B cell (primary cell): Measurements from ENCODE around the gene DNAH12. TPM values are rescaled to one million over a fixed set of nuclear protein-coding genes. Genes with fewer than 3 reads are reported as not detected.
"Not testable (repeated sequence)": the region's sequence is repeated elsewhere in the genome, so short reads cannot be mapped to it uniquely, and the experiment has no call there.

Source experiments
- ATAC-seq: fragments of 200-7000 bp; cut with Tn5 transposase; one replicate; pipeline ENCODE4 v1.10.0; 2021; ENCODE audit warnings: low read depth, mild to moderate bottlenecking, moderate number of reproducible peaks, moderate library complexity
- CTCF ChIA-PET: fragments of 350-600 bp; sonication (Branson Sonifier 250); formaldehyde crosslinking; loops from one replicate; lab custom pipeline; 2021; ENCODE audit warnings: antibody characterized with exemption, inconsistent platforms; lab: Charles Lee
- POLR2A ChIA-PET: fragments of 350-600 bp; sonication (Branson Sonifier 250); formaldehyde crosslinking; loops from one replicate; lab custom pipeline; 2021; ENCODE audit warnings: antibody characterized with exemption; lab: Charles Lee
- DNase-seq: peaks from one replicate; pipeline ENCODE4 v3.0.0; 2013
- H2AFZ ChIP-seq: 2 replicates; pipeline ENCODE4 v1.6.1; 2012; ENCODE audit warnings: mild to moderate bottlenecking, low read depth, low read length; ENCODE audit not compliant: insufficient read depth, poor library complexity, severe bottlenecking
- H3K27ac ChIP-seq, 2 donors: 1 replicate in 1 of 2; 2 replicates in 1 of 2; pipeline ENCODE4 v1.5.1; 2012 to 2013; ENCODE audit warnings: low read length in 2 of 2, mild to moderate bottlenecking in 2 of 2, moderate library complexity in 1 of 2
- H3K27me3 ChIP-seq, 4 experiments: fragments of 200-600 bp in 1 of 4; sonication (generic) in 1 of 4; replicated peaks in 1 of 4; 1 replicate in 2 of 4; 2 replicates in 2 of 4; pipeline versions ENCODE4 v1.6.1 to v1.7.0; 2013 to 2016; ENCODE audit warnings: low read length in 3 of 4, mild to moderate bottlenecking in 2 of 4, mixed read lengths in 1 of 4, moderate library complexity in 1 of 4; ENCODE audit not compliant: insufficient read depth in 4 of 4, control insufficient read depth in 3 of 4; ENCODE audit errors: control extremely low read depth in 1 of 4
- H3K36me3 ChIP-seq, 2 experiments: replicated peaks in 1 of 2; 1 replicate in 1 of 2; 2 replicates in 1 of 2; pipeline versions ENCODE4 v1.6.1 to v1.7.1; 2013; ENCODE audit warnings: low read length in 1 of 2; ENCODE audit not compliant: insufficient read depth in 2 of 2, control insufficient read depth in 1 of 2; ENCODE audit errors: control extremely low read depth in 1 of 2, extremely low read depth in 1 of 2
- H3K4me1 ChIP-seq, 2 donors: fragments of 200-600 bp in 1 of 2; sonication (generic) in 1 of 2; 1 replicate in 1 of 2; 2 replicates in 1 of 2; pipeline versions ENCODE4 v1.5.1 to v1.6.1; 2013 to 2017; ENCODE audit warnings: low read length in 2 of 2; ENCODE audit not compliant: control insufficient read depth in 2 of 2, insufficient read depth in 2 of 2
- H3K4me2 ChIP-seq: replicated peaks from 2 replicates; pipeline ENCODE3; 2012; ENCODE audit warnings: mild to moderate bottlenecking, low read depth, low read length; ENCODE audit not compliant: poor library complexity, severe bottlenecking
- H3K4me3 ChIP-seq, 5 experiments: fragments of 200-600 bp in 1 of 5; sonication (generic) in 1 of 5; 1 replicate in 3 of 5; 2 replicates in 2 of 5; pipeline versions ENCODE4 v1.5.1 to v1.7.0; 2011 to 2016; ENCODE audit warnings: low read length in 4 of 5, mild to moderate bottlenecking in 4 of 5, low read depth in 2 of 5, control low read depth in 1 of 5, moderate library complexity in 1 of 5; ENCODE audit not compliant: insufficient read depth in 1 of 5; ENCODE audit errors: control extremely low read depth in 1 of 5, extremely low read depth in 1 of 5
- H3K79me2 ChIP-seq: fragments of 200-600 bp; sonication (generic); one replicate; pipeline ENCODE4 v1.6.0; 2016; ENCODE audit warnings: low read length; ENCODE audit not compliant: control insufficient read depth, insufficient read depth
- H3K9ac ChIP-seq: fragments of 200-600 bp; sonication (generic); 2 replicates; pipeline ENCODE4 v1.6.1; 2017; ENCODE audit warnings: mild to moderate bottlenecking, low read length, moderate library complexity
- H3K9me3 ChIP-seq, 3 donors: one replicate each; pipeline versions ENCODE4 v1.6.1 to v1.7.1; 2013; ENCODE audit warnings: low read length in 2 of 3; ENCODE audit not compliant: control insufficient read depth in 2 of 3, insufficient read depth in 1 of 3; ENCODE audit errors: control extremely low read depth in 1 of 3
- H4K20me1 ChIP-seq: 2 replicates; pipeline ENCODE4 v1.6.0; 2012; ENCODE audit warnings: mild to moderate bottlenecking, low read length; ENCODE audit not compliant: insufficient read depth, control insufficient read depth, poor library complexity, severe bottlenecking
- H3K27ac Mint-ChIP-seq: one replicate; pipeline ENCODE4 v1.8.0; 2021; ENCODE audit warnings: mixed read lengths
- H3K27me3 Mint-ChIP-seq: one replicate; pipeline ENCODE4 v1.8.0; 2021; ENCODE audit warnings: mixed read lengths
- H3K4me1 Mint-ChIP-seq: one replicate; pipeline ENCODE4 v1.8.0; 2021; ENCODE audit warnings: mixed read lengths
- H3K4me3 Mint-ChIP-seq: one replicate; pipeline ENCODE4 v1.8.0; 2021; ENCODE audit warnings: mixed read lengths
- H3K9me3 Mint-ChIP-seq: one replicate; pipeline ENCODE4 v1.8.0; 2022; ENCODE audit warnings: mixed read lengths; ENCODE audit not compliant: insufficient read depth
- CTCF ChIP-seq: fragments of 200-600 bp; IDR thresholded peaks from one replicate; pipeline ENCODE4 v1.8.0; 2022; ENCODE audit warnings: antibody characterized with exemption, mild to moderate bottlenecking
- EZH2 ChIP-seq: IDR thresholded peaks from 2 replicates; pipeline ENCODE4 v1.6.1; 2012; ENCODE audit warnings: borderline replicate concordance, low read depth, mild to moderate bottlenecking, moderate library complexity, low read length; ENCODE audit not compliant: insufficient read depth, poor library complexity, severe bottlenecking
- WGBS: methylation state at CpG from one replicate; pipeline ENCODE4 v1.1.5; 2013; ENCODE audit warnings: missing lambda C conversion rate; ENCODE audit not compliant: insufficient coverage; 5-methylcytosine and 5-hydroxymethylcytosine counted together
- intact Hi-C: fragments of 100-400 bp; cut with micrococcal nuclease; formaldehyde crosslinking; loops from one replicate; pipeline ENCODE4 v1.10.0; 2022
- polyA plus RNA-seq: library from polyadenylated mRNA; depleted of rRNA; stranded (reverse); fragments of >200 nt; gene quantifications from 2 replicates; pipeline ENCODE4 v1.2.3, GENCODE V29; 2012
- total RNA-seq, 2 donors: library from RNA; stranded (reverse); fragments of 120-200 nt in 1 of 2; gene quantifications; 1 replicate in 1 of 2; 2 replicates in 1 of 2; pipeline versions ENCODE4 v1.2.3 to v1.2.4, GENCODE V29; 2013 to 2022

Gene DNAH12
- total and polyA plus RNA-seq, 2 donors (not counting 1 experiment from before 2014, with no cell fraction given), result 0.09 to 0.17 TPM

DNA sequence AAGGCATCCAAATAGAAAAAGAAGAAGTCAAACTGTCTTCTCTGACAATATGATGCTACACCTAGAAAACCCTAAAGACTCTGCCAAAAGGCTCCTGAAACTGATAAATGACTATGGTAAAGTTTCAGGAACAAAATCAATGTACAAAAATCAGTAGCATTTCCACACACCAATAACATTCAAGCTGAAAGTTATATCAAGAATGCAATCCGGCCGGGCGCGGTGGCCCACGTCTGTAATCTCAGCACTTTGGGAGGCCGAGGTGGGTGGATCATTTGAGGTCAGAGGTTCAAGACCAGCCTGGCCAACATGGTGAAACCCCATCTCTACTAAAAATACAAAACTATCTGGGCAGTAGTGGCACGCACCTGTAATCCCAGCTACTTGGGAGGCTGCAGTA is 105.7 kb downstream of the DNAH12 start:
- peaks cover 18% of the 10 kb centered on the region for H3K27me3 Mint-ChIP-seq
- H3K36me3 ChIP-seq, H3K4me3 Mint-ChIP-seq, ATAC-seq, H3K4me1 ChIP-seq, H3K27ac Mint-ChIP-seq, H3K4me2 ChIP-seq, H3K9me3 Mint-ChIP-seq, H3K4me3 ChIP-seq, CTCF ChIA-PET, H3K79me2 ChIP-seq, DNase-seq, H3K27me3 ChIP-seq, H2AFZ ChIP-seq, H3K27ac ChIP-seq, H3K9me3 ChIP-seq, H3K9ac ChIP-seq, H4K20me1 ChIP-seq, POLR2A ChIA-PET, H3K4me1 Mint-ChIP-seq: not testable (repeated sequence)
- 45% methylated on average over 2 of the region's 7 CpGs for WGBS
- intact Hi-C loops, result loop anchor here (10.0 kb wide), 1 partner anchor 334 kb away; no protein-coding TSS in a partner anchor

DNA sequence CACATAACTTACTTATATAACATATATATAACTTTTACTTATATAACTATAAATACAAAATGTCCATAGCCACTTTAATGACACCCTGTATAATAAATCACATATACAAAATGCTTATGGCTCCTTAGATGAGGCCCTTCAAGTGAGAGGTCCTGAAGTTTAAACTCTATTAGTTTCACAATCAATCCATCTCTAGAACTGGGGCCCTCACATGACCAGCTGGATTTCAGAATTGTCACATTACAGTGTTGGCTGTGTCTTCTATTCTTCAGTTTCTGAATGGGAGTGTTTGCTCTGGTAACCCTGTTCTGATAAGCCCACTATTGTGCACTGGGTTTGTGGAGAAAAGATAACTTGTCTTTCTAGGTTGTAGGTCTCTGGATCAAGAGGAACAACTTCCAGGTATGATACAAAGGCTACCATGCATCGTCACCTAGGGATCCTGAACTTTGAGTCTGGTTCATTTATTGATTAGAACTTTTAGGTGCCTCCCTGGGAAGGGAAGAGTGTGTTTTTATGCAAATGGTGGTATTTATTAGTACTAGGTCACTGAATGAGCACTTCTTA is 107.9 kb downstream of the DNAH12 start:
- no peak overlapping the region for H3K4me2 ChIP-seq
- Mint-ChIP-seq H3K9me3 (peaks cover 2% of the 10 kb centered on the region), H3K4me3 (no peak overlapping the region), H3K27me3 (peaks cover 22% of the 10 kb centered on the region), H3K4me1 (no peaks in the 10 kb centered on the region), H3K27ac (no peak overlapping the region)
- no peak for TF ChIP-seq CTCF
- no peak for TF ChIP-seq EZH2
- ChIA-PET POLR2A (no interaction called here), CTCF (no interaction called here)
- DNase-seq (no peak), ATAC-seq (no peak)
- H3K27me3 ChIP-seq, result peaks cover 0 to 3% (median 0%) of the 10 kb centered on the region in 4 experiments
- H3K79me2 ChIP-seq, result no peaks in the 10 kb centered on the region
- intact Hi-C loops, result loop anchor here (10.0 kb wide), 1 partner anchor 331 kb away; no protein-coding TSS in a partner anchor
- H3K4me3 ChIP-seq, result no peak overlapping the region
- H3K36me3 ChIP-seq, result no peaks in the 10 kb centered on the region
- H3K27ac ChIP-seq, result no peak overlapping the region
- no peak overlapping the region for H3K9ac ChIP-seq
- H3K4me1 ChIP-seq, result no peaks in the 10 kb centered on the region
- no peaks in the 10 kb centered on the region for H4K20me1 ChIP-seq
- H2AFZ ChIP-seq, result no peak overlapping the region
- 100% methylated on average over 1 of the region's 1 CpG for WGBS
- peaks cover 0 to 4% (median 0%) of the 10 kb centered on the region in 3 donors for H3K9me3 ChIP-seq
